Activated T-cell treated with anti-CD3 and anti-CD28 coated beads, Interleukin-2, amount 50 U/mL, for 24 hours (primary cell): ENCODE measurements around the gene PGBD5.
A peak's percentile ranks its signal among the peaks of the same experiment; 100 is the strongest.
"Not testable (repeated sequence)": the region's sequence is repeated elsewhere in the genome, so short reads cannot be mapped to it uniquely, and the experiment has no call there.

Experiments
- DNase-seq: peaks from one replicate; pipeline ENCODE4 v3.0.0-alpha.2; 2020
- H3K27ac Mint-ChIP-seq: 2 replicates; pipeline ENCODE4 v1.8.0; 2020; ENCODE audit warnings: mild to moderate bottlenecking, mixed read lengths
- H3K27me3 Mint-ChIP-seq: 2 replicates; pipeline ENCODE4 v1.8.0; 2020; ENCODE audit warnings: mixed read lengths
- H3K36me3 Mint-ChIP-seq: 2 replicates; pipeline ENCODE4 v1.8.0; 2020; ENCODE audit warnings: low read depth, mixed read lengths
- H3K4me1 Mint-ChIP-seq: 2 replicates; pipeline ENCODE4 v1.8.0; 2020; ENCODE audit warnings: low read depth, mixed read lengths
- H3K4me3 Mint-ChIP-seq: 2 replicates; pipeline ENCODE4 v1.8.0; 2020; ENCODE audit warnings: mild to moderate bottlenecking, moderate library complexity, mixed read lengths
- H3K9me3 Mint-ChIP-seq: 2 replicates; pipeline ENCODE4 v1.8.0; 2020; ENCODE audit warnings: mixed read lengths

Gene PGBD5

GRCh38 chr1:230435108-230435507, 9.0 kb upstream of the PGBD5 start:
- Mint-ChIP-seq H3K27ac (no peak overlapping the region), H3K36me3 (no peaks in the 10 kb centered on the region), H3K4me1 (no peaks in the 10 kb centered on the region), H3K4me3 (no peak overlapping the region), H3K9me3 (peaks cover 5% of the 10 kb centered on the region), H3K27me3 (peaks cover 15% of the 10 kb centered on the region)
- DNase-seq, result no peak

GRCh38 chr1:230431527-230431926, 5.4 kb upstream of the PGBD5 start:
- H3K27me3 Mint-ChIP-seq, result peaks cover 24% of the 10 kb centered on the region
- no peak overlapping the region for H3K4me3 Mint-ChIP-seq
- peaks cover 5% of the 10 kb centered on the region for H3K4me1 Mint-ChIP-seq
- no peak for DNase-seq
- no peaks in the 10 kb centered on the region for H3K36me3 Mint-ChIP-seq
- no peaks in the 10 kb centered on the region for H3K9me3 Mint-ChIP-seq
- H3K27ac Mint-ChIP-seq, result no peak overlapping the region

GRCh38 chr1:230430499-230430898, 4.4 kb upstream of the PGBD5 start:
- Mint-ChIP-seq H3K4me3 (no peak overlapping the region), H3K27me3 (peaks cover 24% of the 10 kb centered on the region), H3K4me1 (peaks cover 5% of the 10 kb centered on the region), H3K36me3 (no peaks in the 10 kb centered on the region), H3K9me3 (no peaks in the 10 kb centered on the region), H3K27ac (no peak overlapping the region)
- no peak for DNase-seq

- Mint-ChIP-seq H3K4me3 (no peak overlapping the region), H3K27me3 (peaks cover 33% of the 10 kb centered on the region), H3K4me1 (peaks cover 13% of the 10 kb centered on the region), H3K27ac (no peak overlapping the region), H3K9me3 (no peaks in the 10 kb centered on the region), H3K36me3 (no peaks in the 10 kb centered on the region)
- no peak for DNase-seq
Measured at GRCh38 chr1:230429067-230429735, 3.1 kb upstream of the PGBD5 start.

GRCh38 chr1:230427981-230428380, 1.8 kb upstream of the PGBD5 start:
- Mint-ChIP-seq H3K4me1 (peaks cover 13% of the 10 kb centered on the region), H3K36me3 (no peaks in the 10 kb centered on the region), H3K27me3 (peaks cover 42% of the 10 kb centered on the region), H3K9me3 (no peaks in the 10 kb centered on the region), H3K4me3 (no peak overlapping the region), H3K27ac (no peak overlapping the region)
- no peak for DNase-seq

- no peaks in the 10 kb centered on the region for H3K9me3 Mint-ChIP-seq
- peaks cover 13% of the 10 kb centered on the region for H3K4me1 Mint-ChIP-seq
- no peaks in the 10 kb centered on the region for H3K36me3 Mint-ChIP-seq
- H3K4me3 Mint-ChIP-seq, result peak overlapping the region; percentile 53
- DNase-seq, result no peak
- H3K27ac Mint-ChIP-seq, result no peak overlapping the region
- peaks cover 49% of the 10 kb centered on the region for H3K27me3 Mint-ChIP-seq
Measured at GRCh38 chr1:230427094-230427876, 1.2 kb upstream of the PGBD5 start.

- Mint-ChIP-seq H3K9me3 (no peaks in the 10 kb centered on the region), H3K4me1 (peaks cover 13% of the 10 kb centered on the region), H3K4me3 (peak overlapping the region; percentile 65), H3K36me3 (no peaks in the 10 kb centered on the region), H3K27ac (no peak overlapping the region), H3K27me3 (peaks cover 64% of the 10 kb centered on the region)
- DNase-seq, result no peak
Measured at GRCh38 chr1:230425252-230426091, 660 bp downstream of the PGBD5 start.

GRCh38 chr1:230424391-230425251, 1.5 kb downstream of the PGBD5 start:
- H3K27ac Mint-ChIP-seq, result no peak overlapping the region
- peaks cover 13% of the 10 kb centered on the region for H3K4me1 Mint-ChIP-seq
- H3K36me3 Mint-ChIP-seq, result no peaks in the 10 kb centered on the region
- H3K9me3 Mint-ChIP-seq, result peaks cover 5% of the 10 kb centered on the region
- peak overlapping the region; percentile 65 for H3K4me3 Mint-ChIP-seq
- peak; percentile 31 for DNase-seq
- peaks cover 70% of the 10 kb centered on the region for H3K27me3 Mint-ChIP-seq

- Mint-ChIP-seq H3K36me3 (no peaks in the 10 kb centered on the region), H3K4me3 (no peak overlapping the region), H3K9me3 (peaks cover 7% of the 10 kb centered on the region), H3K4me1 (peaks cover 13% of the 10 kb centered on the region), H3K27me3 (peaks cover 74% of the 10 kb centered on the region), H3K27ac (no peak overlapping the region)
- DNase-seq, result no peak
Measured at GRCh38 chr1:230423951-230424350, 2.2 kb downstream of the PGBD5 start.

GRCh38 chr1:230423261-230423660, 2.9 kb downstream of the PGBD5 start:
- peaks cover 13% of the 10 kb centered on the region for H3K4me1 Mint-ChIP-seq
- peaks cover 8% of the 10 kb centered on the region for H3K9me3 Mint-ChIP-seq
- H3K27ac Mint-ChIP-seq, result no peak overlapping the region
- DNase-seq, result no peak
- peaks cover 78% of the 10 kb centered on the region for H3K27me3 Mint-ChIP-seq
- no peaks in the 10 kb centered on the region for H3K36me3 Mint-ChIP-seq
- no peak overlapping the region for H3K4me3 Mint-ChIP-seq

GRCh38 chr1:230422221-230422981, 3.7 kb downstream of the PGBD5 start:
- Mint-ChIP-seq H3K4me1 (peaks cover 13% of the 10 kb centered on the region), H3K9me3 (peaks cover 8% of the 10 kb centered on the region), H3K27ac (no peak overlapping the region), H3K4me3 (no peak overlapping the region), H3K36me3 (no peaks in the 10 kb centered on the region), H3K27me3 (peaks cover 78% of the 10 kb centered on the region)
- DNase-seq, result no peak

GRCh38 chr1:230421481-230421880, 4.7 kb downstream of the PGBD5 start:
- no peaks in the 10 kb centered on the region for H3K36me3 Mint-ChIP-seq
- H3K4me1 Mint-ChIP-seq, result peaks cover 8% of the 10 kb centered on the region
- peaks cover 8% of the 10 kb centered on the region for H3K9me3 Mint-ChIP-seq
- no peak for DNase-seq
- no peak overlapping the region for H3K27ac Mint-ChIP-seq
- H3K27me3 Mint-ChIP-seq, result peaks cover 79% of the 10 kb centered on the region
- no peak overlapping the region for H3K4me3 Mint-ChIP-seq

GRCh38 chr1:230420372-230420771, 5.8 kb downstream of the PGBD5 start:
- not testable (repeated sequence) for H3K36me3 Mint-ChIP-seq

More at GRCh38 chr1:230420372-230420771, 5.8 kb downstream of the PGBD5 start:
- not testable (repeated sequence) for H3K27ac Mint-ChIP-seq, DNase-seq, H3K4me3 Mint-ChIP-seq, H3K9me3 Mint-ChIP-seq, H3K4me1 Mint-ChIP-seq
- H3K27me3 Mint-ChIP-seq, result peaks cover 85% of the 10 kb centered on the region
